Common myeloid progenitor, CD34-positive (primary cell): ENCODE measurements around the gene FMO5.
"Not testable (repeated sequence)": the region's sequence is repeated elsewhere in the genome, so short reads cannot be mapped to it uniquely, and the experiment has no call there.

Source experiments
- CTCF ChIA-PET: fragments of 350-600 bp; sonication (Branson Sonifier 250); formaldehyde crosslinking; loops from one replicate; lab custom pipeline; 2021; ENCODE audit warnings: antibody characterized with exemption; lab: Charles Lee
- POLR2A ChIA-PET: fragments of 350-600 bp; sonication (Branson Sonifier 250); formaldehyde crosslinking; loops from one replicate; lab custom pipeline; 2021; ENCODE audit warnings: antibody characterized with exemption; lab: Charles Lee
- DNase-seq, 3 donors: peaks; one replicate each; pipeline versions ENCODE4 v3.0.0 to v3.0.0-alpha.2; 2013
- H3K27ac ChIP-seq, 2 experiments: 1 replicate in 1 of 2; 2 replicates in 1 of 2; pipeline ENCODE4 v1.7.0; 2013; ENCODE audit warnings: inconsistent platforms in 2 of 2, low read length in 2 of 2, mild to moderate bottlenecking in 2 of 2, low read depth in 1 of 2, moderate library complexity in 1 of 2; ENCODE audit not compliant: severe bottlenecking in 2 of 2, insufficient read depth in 1 of 2, poor library complexity in 1 of 2
- H3K27me3 ChIP-seq, 5 experiments: replicated peaks in 2 of 5; 1 replicate in 3 of 5; 2 replicates in 2 of 5; pipeline versions ENCODE4 v1.6.1 to v1.7.0; 2013; ENCODE audit warnings: low read length in 4 of 5, mild to moderate bottlenecking in 2 of 5, moderate library complexity in 2 of 5, inconsistent platforms in 1 of 5; ENCODE audit not compliant: insufficient read depth in 5 of 5, control insufficient read depth in 4 of 5
- H3K36me3 ChIP-seq, 4 experiments: 1 replicate in 2 of 4; 2 replicates in 2 of 4; pipeline versions ENCODE4 v1.6.1 to v1.7.0; 2013; ENCODE audit warnings: low read length in 3 of 4, control low read depth in 1 of 4, mild to moderate bottlenecking in 1 of 4; ENCODE audit not compliant: control insufficient read depth in 4 of 4, insufficient read depth in 4 of 4
- H3K4me1 ChIP-seq, 4 experiments: 1 replicate in 3 of 4; 2 replicates in 1 of 4; pipeline versions ENCODE4 v1.6.1 to v1.7.1; 2013; ENCODE audit warnings: low read length in 3 of 4, mild to moderate bottlenecking in 3 of 4, control low read depth in 1 of 4, inconsistent platforms in 1 of 4, moderate library complexity in 1 of 4; ENCODE audit not compliant: control insufficient read depth in 4 of 4, insufficient read depth in 4 of 4; ENCODE audit errors: control extremely low read depth in 1 of 4
- H3K4me3 ChIP-seq, 7 experiments: 1 replicate in 4 of 7; 2 replicates in 3 of 7; pipeline versions ENCODE4 v1.5.1 to v1.7.0; 2013; ENCODE audit warnings: mild to moderate bottlenecking in 7 of 7, low read length in 6 of 7, moderate library complexity in 6 of 7, inconsistent platforms in 2 of 7, low read depth in 2 of 7, control low read depth in 1 of 7; ENCODE audit not compliant: insufficient read depth in 4 of 7, control insufficient read depth in 1 of 7; ENCODE audit errors: extremely low read depth in 1 of 7
- H3K9me3 ChIP-seq, 5 experiments: 1 replicate in 4 of 5; 2 replicates in 1 of 5; pipeline versions ENCODE4 v1.6.1 to v1.7.1; 2013; ENCODE audit warnings: low read length in 4 of 5, mild to moderate bottlenecking in 2 of 5, inconsistent platforms in 1 of 5, low read depth in 1 of 5, moderate library complexity in 1 of 5; ENCODE audit not compliant: control insufficient read depth in 4 of 5, insufficient read depth in 2 of 5; ENCODE audit errors: control extremely low read depth in 1 of 5
- WGBS: methylation state at CpG from one replicate; pipeline ENCODE4 v1.1.5; 2013; ENCODE audit not compliant: insufficient coverage; 5-methylcytosine and 5-hydroxymethylcytosine counted together

FMO5 gene

DNA sequence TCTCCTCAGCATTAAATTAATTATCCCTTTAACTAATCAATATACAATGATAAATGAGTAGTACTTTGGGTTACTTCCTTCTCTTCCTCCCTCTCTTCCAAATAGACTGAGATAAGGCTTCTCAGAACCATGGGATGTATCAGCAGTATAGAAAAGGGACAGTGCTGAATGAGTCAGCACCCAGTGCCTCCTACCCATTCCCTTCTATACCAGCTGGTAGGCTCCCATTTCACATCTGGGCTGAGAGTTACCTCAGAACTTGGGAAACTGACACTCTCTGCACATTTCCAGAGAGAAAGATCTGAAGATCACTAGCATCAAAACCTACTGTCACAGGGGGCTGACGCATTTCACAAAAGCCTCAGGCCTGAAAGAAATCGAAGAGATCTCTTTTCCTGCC, 68.0 kb downstream of the FMO5 start:
- POLR2A ChIA-PET, H3K4me1 ChIP-seq, H3K27ac ChIP-seq, DNase-seq, H3K4me3 ChIP-seq, H3K27me3 ChIP-seq, H3K9me3 ChIP-seq: not testable (repeated sequence)
- CTCF ChIA-PET = interaction anchor here (1.2 kb wide), 1 partner anchor 9 kb away, joined by 4 read pairs; no protein-coding TSS in a partner anchor
- WGBS = no CpG with 5 or more reads among the region's 2 CpGs
- peaks cover 19 to 48% (median 44%) of the 10 kb centered on the region in 4 experiments for H3K36me3 ChIP-seq

DNA sequence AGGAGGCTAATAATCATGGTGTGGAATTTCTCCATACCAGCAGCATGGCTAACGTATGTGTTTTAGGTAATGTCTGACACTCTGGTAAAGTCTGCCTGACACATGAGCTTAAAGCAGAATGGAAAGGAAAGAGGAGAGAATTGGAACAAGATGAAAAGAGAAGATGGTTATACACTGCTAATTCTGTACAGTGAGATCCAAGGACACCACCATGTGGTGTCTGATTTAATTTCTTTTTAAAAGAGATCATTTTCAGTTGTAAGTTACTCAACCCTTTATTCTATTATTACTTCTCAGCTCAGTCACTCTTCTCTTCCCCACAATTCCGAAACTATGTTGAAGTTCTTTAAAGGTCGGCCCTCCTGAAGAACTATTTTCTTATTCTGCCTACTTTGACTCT, 68.5 kb downstream of the FMO5 start:
- WGBS = 90% methylated on average over 2 of the region's 3 CpGs
- no peaks in the 10 kb centered on the region for H3K27me3 ChIP-seq
- ChIA-PET CTCF (interaction anchor here (1.2 kb wide), 1 partner anchor 10 kb away, joined by 4 read pairs; no protein-coding TSS in a partner anchor), POLR2A (no interaction called here)
- H3K4me1 ChIP-seq = no peaks in the 10 kb centered on the region
- no peak overlapping the region for H3K4me3 ChIP-seq
- H3K36me3 ChIP-seq = peaks cover 19 to 47% (median 40%) of the 10 kb centered on the region in 4 experiments
- H3K27ac ChIP-seq = no peak overlapping the region
- peak in 1 of 3 donors; percentile 1 for DNase-seq
- H3K9me3 ChIP-seq = no peaks in the 10 kb centered on the region

DNA sequence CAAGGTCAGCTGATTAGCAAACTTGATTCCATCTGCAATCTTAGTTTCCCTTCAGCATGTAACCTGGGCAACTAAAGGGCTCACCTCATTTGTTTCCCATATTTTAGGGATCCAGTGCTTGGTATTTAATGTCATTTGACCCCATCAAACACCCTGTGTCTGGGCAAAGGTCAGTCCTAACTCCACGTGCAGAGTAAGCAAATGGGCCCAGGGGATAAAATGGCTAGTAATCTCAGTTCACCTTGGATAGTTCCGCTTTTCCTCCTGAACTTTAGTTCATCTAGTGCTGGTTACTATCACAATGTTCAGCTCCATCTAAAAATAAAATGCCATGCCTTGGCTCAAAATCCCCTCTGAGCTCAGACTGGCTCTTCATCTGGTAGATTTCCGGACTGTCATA, 72.4 kb downstream of the FMO5 start:
- WGBS = 100% methylated on average over 3 of the region's 3 CpGs
- no peaks in the 10 kb centered on the region for H3K27me3 ChIP-seq
- no peak overlapping the region for H3K27ac ChIP-seq
- peaks cover 3 to 20% (median 7%) of the 10 kb centered on the region in 4 experiments for H3K36me3 ChIP-seq
- H3K4me3 ChIP-seq = no peak overlapping the region
- no peak for DNase-seq
- CTCF ChIA-PET = no interaction called here
- H3K4me1 ChIP-seq = no peaks in the 10 kb centered on the region
- no peaks in the 10 kb centered on the region for H3K9me3 ChIP-seq
- POLR2A ChIA-PET = no interaction called here

DNA sequence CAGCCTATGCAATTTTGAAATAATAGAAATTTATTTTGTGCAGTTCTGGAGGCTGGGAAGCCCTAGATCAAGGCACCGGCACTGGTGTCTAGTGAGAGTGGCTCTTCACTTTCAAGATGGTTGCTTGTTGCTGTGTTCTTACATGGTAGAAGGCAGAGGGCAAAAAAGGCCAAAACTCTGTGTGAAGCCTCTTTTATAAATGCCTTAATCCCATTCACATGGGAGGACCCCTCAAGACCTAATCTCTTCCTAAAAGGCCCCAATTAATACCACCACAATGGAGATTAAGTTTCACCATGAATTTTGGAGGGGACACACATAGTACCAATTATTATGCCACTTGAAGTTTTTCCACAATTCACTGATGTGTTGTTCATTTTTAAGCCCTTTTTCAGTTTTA, 73.9 kb downstream of the FMO5 start:
- Histone ChIP-seq H3K4me1 (no peaks in the 10 kb centered on the region), H3K9me3 (no peaks in the 10 kb centered on the region), H3K36me3 (peaks cover 0 to 11% (median 2%) of the 10 kb centered on the region in 4 experiments), H3K27me3 (no peaks in the 10 kb centered on the region), H3K4me3 (no peak overlapping the region), H3K27ac (no peak overlapping the region)
- POLR2A ChIA-PET = interaction anchor here (0.7 kb wide), 1 partner anchor 70 kb away, joined by 5 read pairs; no protein-coding TSS in a partner anchor
- no peak for DNase-seq
- no CpG with 5 or more reads among the region's 1 CpG for WGBS
- CTCF ChIA-PET = interaction anchor here (0.6 kb wide), 1 partner anchor 17 kb away, joined by 4 read pairs; no protein-coding TSS in a partner anchor

DNA sequence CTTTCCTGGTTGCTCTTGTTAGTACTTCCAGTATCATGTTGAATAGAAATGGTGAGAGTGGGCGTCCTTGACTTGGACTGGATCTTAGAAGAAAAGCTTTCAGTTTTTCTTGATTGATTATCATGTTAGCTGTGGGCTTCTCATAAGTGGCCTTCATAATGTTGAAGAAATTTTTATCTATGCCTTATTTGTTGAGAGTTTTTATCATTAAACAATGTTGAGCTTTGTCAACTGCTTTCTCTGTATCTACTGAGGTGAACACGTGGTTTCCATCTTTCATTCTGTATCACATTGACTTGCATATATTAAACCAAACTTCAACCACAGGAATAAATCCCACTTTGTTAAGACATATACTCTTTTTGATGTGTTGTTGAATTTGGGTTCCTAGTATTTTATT, 82.3 kb downstream of the FMO5 start:
- no peaks in the 10 kb centered on the region for H3K27me3 ChIP-seq
- H3K36me3 ChIP-seq = no peaks in the 10 kb centered on the region
- H3K27ac ChIP-seq = no peak overlapping the region
- ChIA-PET POLR2A (no interaction called here), CTCF (no interaction called here)
- no peaks in the 10 kb centered on the region for H3K4me1 ChIP-seq
- 90% methylated on average over 2 of the region's 2 CpGs for WGBS
- no peak for DNase-seq
- no peak overlapping the region for H3K4me3 ChIP-seq
- H3K9me3 ChIP-seq = no peaks in the 10 kb centered on the region
